ENCODE measurements around the gene LMAN2L.

DNA sequence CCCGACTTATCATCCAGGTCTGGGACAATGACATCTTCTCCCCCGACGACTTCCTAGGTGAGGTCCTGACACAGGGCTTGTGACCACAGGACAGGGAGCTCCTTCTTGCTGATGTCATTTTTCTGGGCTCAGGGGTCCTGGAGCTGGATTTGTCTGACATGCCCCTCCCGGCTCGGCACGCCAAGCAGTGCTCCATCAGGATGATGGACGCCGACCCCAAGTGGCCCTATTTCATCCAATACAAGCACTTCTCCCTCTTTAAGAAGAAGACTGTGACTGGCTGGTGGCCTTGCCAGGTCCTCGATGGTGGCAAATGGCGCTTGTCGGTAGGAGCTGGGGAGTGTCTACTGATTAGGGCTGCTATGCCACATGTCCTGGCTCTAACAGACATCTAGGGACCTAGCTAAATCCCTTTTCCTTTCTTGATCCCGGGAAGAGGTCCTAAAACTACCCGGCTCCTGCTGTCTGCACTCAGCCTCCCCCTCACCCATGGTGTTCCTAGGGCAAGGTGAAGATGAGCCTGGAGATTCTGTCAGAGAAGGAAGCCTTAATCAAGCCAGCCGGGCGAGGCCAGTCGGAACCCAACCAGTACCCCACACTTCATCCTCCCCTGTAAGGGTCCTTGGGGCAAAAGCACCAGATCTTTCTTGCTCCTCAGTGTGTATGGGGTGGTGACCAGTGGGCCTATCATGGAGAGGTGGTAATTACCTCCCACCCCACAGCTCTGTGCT lies 36.7 kb downstream of the LMAN2L start:
- TF ChIP-seq GATA2 (IDR thresholded peaks at IDR 0.05; ENCODE audit: low read depth, low read length) (no peak), GATA3 (IDR thresholded peaks at IDR 0.05; ENCODE audit: low read depth, low read length) (no peak)

Measured in SH-SY5Y (cell line).